ENCODE measurements around the gene CFAP126.

The CFAP126 gene

GRCh38 chr1:161382214-161383019 is 14.7 kb upstream of the CFAP126 start:
- 60 to 64% methylated on average over 4 of the region's 4 CpGs for WGBS, 2 experiments
- Histone ChIP-seq H3K4me3 (ENCODE audit: insufficient read depth, low read depth, low read length) (no peak overlapping the region), H3K4me1 (ENCODE audit: control insufficient read depth, insufficient read depth, low read length) (no peaks in the 10 kb centered on the region), H3K36me3 (ENCODE audit: control insufficient read depth, insufficient read depth, low read length) (no peaks in the 10 kb centered on the region), H3K9me3 (ENCODE audit: control insufficient read depth, low read length) (no peaks in the 10 kb centered on the region), H3K27me3 (ENCODE audit: control insufficient read depth, insufficient read depth, low read length, poor library complexity, severe bottlenecking) (no peaks in the 10 kb centered on the region), H3K27ac (ENCODE audit: insufficient read depth, low read depth, low read length, poor library complexity, severe bottlenecking) (no peak overlapping the region)

GRCh38 chr1:161381707-161382106 is 14.0 kb upstream of the CFAP126 start:
- Histone ChIP-seq H3K36me3 (ENCODE audit: control insufficient read depth, insufficient read depth, low read length) (no peaks in the 10 kb centered on the region), H3K27me3 (ENCODE audit: control insufficient read depth, insufficient read depth, low read length, poor library complexity, severe bottlenecking) (no peaks in the 10 kb centered on the region), H3K4me3 (ENCODE audit: insufficient read depth, low read depth, low read length) (no peak overlapping the region), H3K9me3 (ENCODE audit: control insufficient read depth, low read length) (no peaks in the 10 kb centered on the region), H3K27ac (ENCODE audit: insufficient read depth, low read depth, low read length, poor library complexity, severe bottlenecking) (no peak overlapping the region), H3K4me1 (ENCODE audit: control insufficient read depth, insufficient read depth, low read length) (no peaks in the 10 kb centered on the region)
- 92 to 95% methylated on average over 5 of the region's 6 CpGs for WGBS, 2 experiments

DNA sequence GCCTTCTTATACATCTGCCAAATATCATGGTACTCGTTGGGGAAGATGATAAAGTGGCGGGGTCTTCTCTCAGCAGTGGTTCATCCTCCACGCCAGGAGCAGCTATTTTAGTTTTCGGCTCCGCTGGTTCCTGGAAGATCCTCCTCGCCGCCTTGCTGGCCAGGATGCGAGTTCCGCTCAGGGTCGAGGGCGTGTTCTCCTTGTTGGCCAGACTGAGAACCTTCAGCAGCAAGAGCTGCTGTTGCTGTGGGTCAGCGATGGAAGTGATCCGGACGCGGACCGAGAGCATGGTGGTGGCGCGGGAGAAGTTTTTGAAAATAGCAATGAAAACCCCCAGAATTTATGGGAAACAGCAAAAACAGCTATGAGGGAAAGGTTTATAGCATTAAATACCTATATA is 11.4 kb upstream of the CFAP126 start:
- Histone ChIP-seq H3K36me3 (ENCODE audit: control insufficient read depth, insufficient read depth, low read length) (no peaks in the 10 kb centered on the region), H3K9me3 (ENCODE audit: control insufficient read depth, low read length) (no peaks in the 10 kb centered on the region), H3K4me3 (ENCODE audit: insufficient read depth, low read depth, low read length) (no peak overlapping the region), H3K27me3 (ENCODE audit: control insufficient read depth, insufficient read depth, low read length, poor library complexity, severe bottlenecking) (no peaks in the 10 kb centered on the region), H3K4me1 (ENCODE audit: control insufficient read depth, insufficient read depth, low read length) (no peaks in the 10 kb centered on the region), H3K27ac (ENCODE audit: insufficient read depth, low read depth, low read length, poor library complexity, severe bottlenecking) (no peak overlapping the region)
- 92 to 95% methylated on average over 18 of the region's 18 CpGs for WGBS, 2 experiments

DNA sequence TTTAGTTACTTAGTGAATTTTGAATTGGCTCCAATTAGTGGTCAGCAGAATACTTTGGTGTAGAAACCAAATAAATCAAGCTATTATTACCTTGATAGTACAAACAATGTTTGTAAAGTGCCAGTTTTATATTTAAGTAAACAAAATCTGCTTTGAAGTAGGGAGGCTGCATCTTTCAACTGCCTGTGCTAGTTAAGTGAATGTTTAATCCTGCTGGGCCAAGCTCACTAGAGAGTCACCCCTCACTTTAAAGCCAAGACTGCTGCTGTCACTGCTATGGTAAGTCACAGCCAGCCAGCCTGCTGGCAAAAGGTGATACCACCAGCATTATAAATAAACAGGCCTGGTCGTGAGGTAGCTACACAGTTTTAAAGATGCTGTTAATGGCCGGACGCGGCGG is 10.3 kb upstream of the CFAP126 start:
- Histone ChIP-seq H3K9me3 (ENCODE audit: control insufficient read depth, low read length) (no peaks in the 10 kb centered on the region), H3K36me3 (ENCODE audit: control insufficient read depth, insufficient read depth, low read length) (no peaks in the 10 kb centered on the region), H3K4me1 (ENCODE audit: control insufficient read depth, insufficient read depth, low read length) (no peaks in the 10 kb centered on the region), H3K4me3 (ENCODE audit: insufficient read depth, low read depth, low read length) (no peak overlapping the region), H3K27me3 (ENCODE audit: control insufficient read depth, insufficient read depth, low read length, poor library complexity, severe bottlenecking) (no peaks in the 10 kb centered on the region), H3K27ac (ENCODE audit: insufficient read depth, low read depth, low read length, poor library complexity, severe bottlenecking) (no peak overlapping the region)
- 94 to 95% methylated on average over 5 of the region's 5 CpGs for WGBS, 2 experiments

DNA sequence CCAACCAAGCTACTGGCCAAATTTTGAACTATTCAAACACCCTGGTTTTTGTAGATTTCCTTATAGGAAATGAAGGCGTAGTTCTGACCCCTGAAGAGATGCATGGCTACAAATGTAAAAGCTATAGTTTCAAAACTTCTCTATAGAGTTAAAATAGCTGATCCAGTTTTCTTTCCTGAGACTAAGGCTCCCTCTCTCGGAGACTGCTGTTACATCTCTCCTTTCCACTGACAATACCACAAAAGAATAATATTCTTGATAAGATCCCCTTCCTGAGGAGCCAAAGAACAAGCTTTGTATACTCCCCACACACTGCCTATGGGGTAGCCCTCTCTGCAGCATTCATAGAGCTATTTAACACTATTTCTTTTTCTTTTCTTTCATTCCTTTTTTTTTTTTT is 6.7 kb upstream of the CFAP126 start:
- Histone ChIP-seq H3K9me3 (ENCODE audit: control insufficient read depth, low read length) (no peaks in the 10 kb centered on the region), H3K4me1 (ENCODE audit: control insufficient read depth, insufficient read depth, low read length) (no peaks in the 10 kb centered on the region)
- WGBS, 2 experiments: 74 to 79% methylated on average over 2 of the region's 2 CpGs

DNA sequence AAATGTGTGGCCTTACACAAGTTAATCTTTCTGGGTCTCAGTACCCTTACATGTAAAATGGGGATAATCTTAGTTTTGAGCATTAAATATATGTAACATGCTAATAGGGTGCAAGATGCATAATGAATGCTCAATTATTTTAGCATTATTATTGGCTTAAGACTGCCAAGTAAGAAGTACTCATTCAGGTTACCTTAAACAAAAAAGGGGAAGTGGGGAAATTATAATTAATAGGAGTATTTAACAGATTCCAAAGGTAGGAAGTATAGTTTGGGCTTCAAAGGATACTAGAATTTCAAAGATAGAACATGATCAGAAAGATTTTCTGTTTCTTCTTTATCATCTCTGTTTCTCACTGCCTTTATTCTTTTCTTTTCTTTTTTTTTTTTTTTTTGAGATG is 5.8 kb upstream of the CFAP126 start:
- no peaks in the 10 kb centered on the region for H3K4me1 ChIP-seq (ENCODE audit: control insufficient read depth, insufficient read depth, low read length)
- no peak overlapping the region for H3K27ac ChIP-seq (ENCODE audit: insufficient read depth, low read depth, low read length, poor library complexity, severe bottlenecking)
- no peaks in the 10 kb centered on the region for H3K36me3 ChIP-seq (ENCODE audit: control insufficient read depth, insufficient read depth, low read length)
- H3K9me3 ChIP-seq (ENCODE audit: control insufficient read depth, low read length): no peaks in the 10 kb centered on the region
- H3K27me3 ChIP-seq (ENCODE audit: control insufficient read depth, insufficient read depth, low read length, poor library complexity, severe bottlenecking): no peaks in the 10 kb centered on the region
- H3K4me3 ChIP-seq (ENCODE audit: insufficient read depth, low read depth, low read length): no peak overlapping the region

More for the DNA sequence above, 6.7 kb upstream of the CFAP126 start:
- Histone ChIP-seq H3K27me3 (ENCODE audit: control insufficient read depth, insufficient read depth, low read length, poor library complexity, severe bottlenecking) (no peaks in the 10 kb centered on the region), H3K4me3 (ENCODE audit: insufficient read depth, low read depth, low read length) (no peak overlapping the region), H3K36me3 (ENCODE audit: control insufficient read depth, insufficient read depth, low read length) (no peaks in the 10 kb centered on the region), H3K27ac (ENCODE audit: insufficient read depth, low read depth, low read length, poor library complexity, severe bottlenecking) (no peak overlapping the region)

DNA sequence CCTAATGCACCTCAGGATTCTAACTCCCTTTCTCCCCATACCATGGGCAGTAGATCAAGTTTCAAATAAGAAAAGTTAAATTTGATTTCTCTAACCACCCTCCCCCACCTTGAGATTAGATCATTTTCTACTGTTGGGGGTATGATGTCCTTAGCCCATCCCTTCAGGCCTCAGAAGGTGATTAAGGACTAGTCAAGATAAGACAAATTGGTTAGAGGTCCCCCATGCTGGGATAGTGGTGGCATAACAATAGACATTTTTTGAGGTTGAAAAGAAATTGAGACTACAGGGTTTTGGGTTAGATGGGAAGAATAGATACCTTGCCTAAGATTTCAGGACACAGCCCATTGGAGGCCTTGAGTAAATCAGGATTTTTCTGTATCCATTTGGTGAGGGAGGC is 2.5 kb downstream of the CFAP126 start:
- H3K9me3 ChIP-seq (ENCODE audit: control insufficient read depth, low read length): no peaks in the 10 kb centered on the region
- H3K4me1 ChIP-seq (ENCODE audit: control insufficient read depth, insufficient read depth, low read length): no peaks in the 10 kb centered on the region
- H3K4me3 ChIP-seq (ENCODE audit: insufficient read depth, low read depth, low read length): no peak overlapping the region
- peaks cover 6% of the 10 kb centered on the region for H3K36me3 ChIP-seq (ENCODE audit: control insufficient read depth, insufficient read depth, low read length)
- H3K27ac ChIP-seq (ENCODE audit: insufficient read depth, low read depth, low read length, poor library complexity, severe bottlenecking): no peak overlapping the region
- H3K27me3 ChIP-seq (ENCODE audit: control insufficient read depth, insufficient read depth, low read length, poor library complexity, severe bottlenecking): no peaks in the 10 kb centered on the region

GRCh38 chr1:161364332-161364731 is 3.3 kb downstream of the CFAP126 start:
- no peaks in the 10 kb centered on the region for H3K4me1 ChIP-seq (ENCODE audit: control insufficient read depth, insufficient read depth, low read length)
- H3K4me3 ChIP-seq (ENCODE audit: insufficient read depth, low read depth, low read length): no peak overlapping the region
- H3K27ac ChIP-seq (ENCODE audit: insufficient read depth, low read depth, low read length, poor library complexity, severe bottlenecking): no peak overlapping the region
- no peaks in the 10 kb centered on the region for H3K27me3 ChIP-seq (ENCODE audit: control insufficient read depth, insufficient read depth, low read length, poor library complexity, severe bottlenecking)
- H3K36me3 ChIP-seq (ENCODE audit: control insufficient read depth, insufficient read depth, low read length): peaks cover 6% of the 10 kb centered on the region
- no peaks in the 10 kb centered on the region for H3K9me3 ChIP-seq (ENCODE audit: control insufficient read depth, low read length)

DNA sequence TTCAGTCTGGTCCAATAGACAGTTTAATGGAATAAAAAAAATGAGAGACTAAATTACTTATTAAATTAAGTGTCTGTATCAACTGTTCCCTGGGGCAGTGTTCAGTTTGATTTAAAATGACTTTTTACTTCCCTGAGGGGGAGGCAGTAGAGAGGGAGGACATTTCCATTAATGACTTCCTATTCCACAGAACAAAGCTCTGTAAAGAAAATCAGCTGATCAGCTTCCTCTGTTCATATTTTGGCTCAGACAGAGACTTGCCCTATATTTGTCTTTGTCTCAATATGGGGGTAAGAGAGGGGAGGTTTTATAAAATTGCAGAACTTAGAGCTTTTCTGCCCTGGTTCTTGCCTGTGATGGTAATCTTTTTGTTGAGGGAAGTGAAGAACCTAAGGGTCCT is 8.4 kb downstream of the CFAP126 start:
- Histone ChIP-seq H3K9me3 (ENCODE audit: control insufficient read depth, low read length) (no peaks in the 10 kb centered on the region), H3K27me3 (ENCODE audit: control insufficient read depth, insufficient read depth, low read length, poor library complexity, severe bottlenecking) (no peaks in the 10 kb centered on the region), H3K4me3 (ENCODE audit: insufficient read depth, low read depth, low read length) (no peak overlapping the region), H3K27ac (ENCODE audit: insufficient read depth, low read depth, low read length, poor library complexity, severe bottlenecking) (no peak overlapping the region), H3K36me3 (ENCODE audit: control insufficient read depth, insufficient read depth, low read length) (peaks cover 6% of the 10 kb centered on the region), H3K4me1 (ENCODE audit: control insufficient read depth, insufficient read depth, low read length) (no peaks in the 10 kb centered on the region)

DNA sequence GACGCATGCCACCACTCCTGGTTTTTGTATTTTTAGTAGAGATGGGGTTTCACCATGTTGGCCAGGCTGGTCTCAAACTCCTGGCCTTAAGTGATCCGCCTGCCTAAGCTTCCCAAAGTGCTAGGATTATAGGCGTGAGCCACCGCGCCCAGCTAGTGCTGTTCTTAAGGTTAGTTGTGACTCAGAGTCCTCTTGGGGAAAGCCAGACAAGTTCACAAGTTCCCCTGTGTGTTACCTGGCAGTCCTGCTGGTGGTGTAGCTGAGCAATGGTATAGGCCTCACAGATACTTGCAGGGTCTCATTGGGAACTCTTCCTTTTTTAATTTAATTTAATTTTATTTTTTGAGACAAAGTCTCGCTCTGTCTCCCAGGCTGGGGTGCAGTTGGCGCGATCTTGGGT is 10.6 kb downstream of the CFAP126 start:
- H3K36me3 ChIP-seq (ENCODE audit: control insufficient read depth, insufficient read depth, low read length): no peaks in the 10 kb centered on the region
- H3K27ac ChIP-seq (ENCODE audit: insufficient read depth, low read depth, low read length, poor library complexity, severe bottlenecking): no peak overlapping the region
- 88 to 96% methylated on average over 8 of the region's 8 CpGs for WGBS, 2 experiments
- H3K4me1 ChIP-seq (ENCODE audit: control insufficient read depth, insufficient read depth, low read length): no peaks in the 10 kb centered on the region
- no peak overlapping the region for H3K4me3 ChIP-seq (ENCODE audit: insufficient read depth, low read depth, low read length)
- no peaks in the 10 kb centered on the region for H3K9me3 ChIP-seq (ENCODE audit: control insufficient read depth, low read length)
- H3K27me3 ChIP-seq (ENCODE audit: control insufficient read depth, insufficient read depth, low read length, poor library complexity, severe bottlenecking): no peaks in the 10 kb centered on the region

- H3K36me3 ChIP-seq (ENCODE audit: control insufficient read depth, insufficient read depth, low read length): no peaks in the 10 kb centered on the region
- H3K27me3 ChIP-seq (ENCODE audit: control insufficient read depth, insufficient read depth, low read length, poor library complexity, severe bottlenecking): no peaks in the 10 kb centered on the region
- no peak overlapping the region for H3K27ac ChIP-seq (ENCODE audit: insufficient read depth, low read depth, low read length, poor library complexity, severe bottlenecking)
- no peaks in the 10 kb centered on the region for H3K4me1 ChIP-seq (ENCODE audit: control insufficient read depth, insufficient read depth, low read length)
- WGBS, 2 experiments: 85 to 94% methylated on average over 1 of the region's 1 CpG
- H3K4me3 ChIP-seq (ENCODE audit: insufficient read depth, low read depth, low read length): no peak overlapping the region
- H3K9me3 ChIP-seq (ENCODE audit: control insufficient read depth, low read length): no peaks in the 10 kb centered on the region
Measured at GRCh38 chr1:161351482-161351881, 16.2 kb downstream of the CFAP126 start.

Data from ectodermal cell (in vitro differentiated cells).